ENCODE measurements around the gene CES2. TPM values are rescaled to one million over a fixed set of nuclear protein-coding genes. Genes with fewer than 3 reads are reported as not detected.

Gene CES2
- total and polyA plus RNA-seq, 2 experiments from 2014 or later: 52.8 to 72.8 TPM

DNA sequence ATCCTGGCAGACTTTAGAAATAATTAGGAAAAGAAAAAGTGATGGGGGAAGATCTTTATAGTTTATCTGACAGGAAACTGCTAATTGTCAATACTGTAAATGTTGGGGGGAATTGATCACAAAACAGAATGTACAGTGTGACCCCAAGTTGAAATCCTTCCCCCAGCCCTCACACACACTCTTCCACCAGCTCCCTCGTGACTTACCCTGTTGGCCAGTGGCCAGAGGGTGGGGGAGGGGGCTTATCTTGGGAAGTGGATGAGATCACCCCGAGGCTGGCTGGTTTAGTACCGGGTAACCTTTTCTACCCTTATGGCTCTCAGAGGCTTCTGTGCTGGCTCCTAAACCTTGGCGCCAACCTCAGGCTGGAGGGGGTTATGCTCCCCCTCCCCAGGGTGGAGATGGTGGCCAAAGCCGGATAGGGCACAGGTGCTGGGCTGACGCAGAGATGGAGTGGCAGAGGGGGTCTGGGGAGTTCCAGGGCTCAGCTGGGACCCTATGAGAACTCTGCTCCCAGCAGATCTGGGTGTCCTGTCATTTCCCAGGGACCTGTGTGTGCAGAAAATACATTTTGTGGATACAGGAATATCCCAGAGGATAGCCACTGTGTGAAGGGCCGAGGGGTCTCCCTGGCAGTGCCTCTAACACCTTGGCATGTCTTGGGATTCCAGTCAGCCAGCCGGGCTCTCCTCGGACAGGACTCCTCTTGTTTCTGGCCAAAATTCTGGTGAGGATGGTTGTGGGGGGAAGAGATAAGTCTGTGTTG lies 35.2 kb upstream of the CES2 start:
- Histone ChIP-seq H2AFZ (peak overlapping the region; percentile 2), H3K36me3 (replicated peaks; ENCODE audit: insufficient read depth, low read depth) (no peaks in the 10 kb centered on the region), H3K4me1 (ENCODE audit: insufficient read depth) (peaks cover 47% of the 10 kb centered on the region), H3K9me3 (ENCODE audit: low read depth) (no peaks in the 10 kb centered on the region), H3K79me2 (no peaks in the 10 kb centered on the region), H3K4me3 (no peak overlapping the region), H3K27me3 (no peaks in the 10 kb centered on the region), H3K4me2 (peak overlapping the region; percentile 26), H3K27ac (peak overlapping the region; percentile 92), H3K9me2 (replicated peaks; ENCODE audit: insufficient read depth) (no peaks in the 10 kb centered on the region), H4K20me1 (ENCODE audit: insufficient read depth, poor library complexity, severe bottlenecking) (no peaks in the 10 kb centered on the region)
- no peak for TF ChIP-seq EZH2phosphoT487 (IDR thresholded peaks at IDR 0.05; ENCODE audit: low read depth, severe bottlenecking, unreplicated experiment)
- TF ChIP-seq EZH2 (IDR thresholded peaks at IDR 0.05; ENCODE audit: borderline replicate concordance): no peak
- TF ChIP-seq, protein P1, sequence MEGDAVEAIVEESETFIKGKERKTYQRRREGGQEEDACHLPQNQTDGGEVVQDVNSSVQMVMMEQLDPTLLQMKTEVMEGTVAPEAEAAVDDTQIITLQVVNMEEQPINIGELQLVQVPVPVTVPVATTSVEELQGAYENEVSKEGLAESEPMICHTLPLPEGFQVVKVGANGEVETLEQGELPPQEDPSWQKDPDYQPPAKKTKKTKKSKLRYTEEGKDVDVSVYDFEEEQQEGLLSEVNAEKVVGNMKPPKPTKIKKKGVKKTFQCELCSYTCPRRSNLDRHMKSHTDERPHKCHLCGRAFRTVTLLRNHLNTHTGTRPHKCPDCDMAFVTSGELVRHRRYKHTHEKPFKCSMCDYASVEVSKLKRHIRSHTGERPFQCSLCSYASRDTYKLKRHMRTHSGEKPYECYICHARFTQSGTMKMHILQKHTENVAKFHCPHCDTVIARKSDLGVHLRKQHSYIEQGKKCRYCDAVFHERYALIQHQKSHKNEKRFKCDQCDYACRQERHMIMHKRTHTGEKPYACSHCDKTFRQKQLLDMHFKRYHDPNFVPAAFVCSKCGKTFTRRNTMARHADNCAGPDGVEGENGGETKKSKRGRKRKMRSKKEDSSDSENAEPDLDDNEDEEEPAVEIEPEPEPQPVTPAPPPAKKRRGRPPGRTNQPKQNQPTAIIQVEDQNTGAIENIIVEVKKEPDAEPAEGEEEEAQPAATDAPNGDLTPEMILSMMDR (IDR thresholded peaks at IDR 0.05; ENCODE audit: poor library complexity): no peak
- peak; percentile 92 for DNase-seq (ENCODE audit: low spot score)
- WGBS (ENCODE audit: low lambda C conversion rate, missing lambda C conversion rate): 33% methylated on average over 9 of the region's 9 CpGs

DNA sequence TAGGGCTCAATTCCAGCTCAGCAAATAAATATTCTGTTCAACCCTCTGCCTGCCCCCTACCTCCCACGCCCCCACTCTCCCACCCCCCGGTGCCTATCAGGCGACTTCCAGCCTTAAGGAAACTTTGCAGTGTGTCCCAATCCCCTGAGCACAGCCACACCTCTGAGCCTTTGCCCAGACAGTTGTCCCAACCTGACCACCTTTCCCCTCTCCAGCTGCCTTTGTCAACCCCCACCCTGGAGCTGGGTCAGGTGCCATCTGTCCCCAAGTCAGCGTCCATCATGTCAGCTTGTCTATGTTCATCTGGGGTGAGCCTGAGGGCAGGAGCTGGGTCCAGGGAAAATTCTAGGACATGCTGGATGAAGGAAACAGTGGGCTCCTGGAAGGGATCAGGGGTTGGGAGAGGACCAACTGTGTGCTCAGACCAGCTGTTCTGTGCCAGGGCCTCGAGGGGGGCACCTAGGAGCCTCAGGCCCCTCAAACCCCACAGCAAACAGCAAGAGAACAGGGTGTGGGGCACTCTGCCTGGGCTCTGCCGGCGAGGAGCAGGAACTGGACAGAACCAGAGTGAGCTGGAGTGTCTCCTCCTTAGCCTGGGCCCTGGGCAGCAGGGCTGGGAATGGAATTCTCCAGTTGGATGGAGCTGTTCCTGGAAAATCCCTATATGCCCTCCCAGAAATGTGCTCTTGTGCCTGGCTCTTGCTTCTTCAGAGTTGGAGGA lies 34.4 kb upstream of the CES2 start:
- no peak overlapping the region for H2AFZ ChIP-seq
- H3K9me3 ChIP-seq (ENCODE audit: low read depth): no peaks in the 10 kb centered on the region
- H3K4me1 ChIP-seq (ENCODE audit: insufficient read depth): peaks cover 55% of the 10 kb centered on the region
- no peak overlapping the region for H3K4me2 ChIP-seq
- TF ChIP-seq EZH2 (IDR thresholded peaks at IDR 0.05; ENCODE audit: borderline replicate concordance) (no peak), EZH2phosphoT487 (IDR thresholded peaks at IDR 0.05; ENCODE audit: low read depth, severe bottlenecking, unreplicated experiment) (no peak)
- TF ChIP-seq, protein P1 (IDR thresholded peaks at IDR 0.05; ENCODE audit: poor library complexity): no peak
- peak overlapping the region; percentile 92 for H3K27ac ChIP-seq
- H3K79me2 ChIP-seq: no peaks in the 10 kb centered on the region
- H3K4me3 ChIP-seq: no peak overlapping the region
- DNase-seq (ENCODE audit: low spot score): peak; percentile 49
- WGBS (ENCODE audit: low lambda C conversion rate, missing lambda C conversion rate): 59% methylated on average over 7 of the region's 7 CpGs
- H4K20me1 ChIP-seq (ENCODE audit: insufficient read depth, poor library complexity, severe bottlenecking): no peaks in the 10 kb centered on the region
- no peaks in the 10 kb centered on the region for H3K27me3 ChIP-seq
- H3K36me3 ChIP-seq (replicated peaks; ENCODE audit: insufficient read depth, low read depth): no peaks in the 10 kb centered on the region
- H3K9me2 ChIP-seq (replicated peaks; ENCODE audit: insufficient read depth): no peaks in the 10 kb centered on the region

DNA sequence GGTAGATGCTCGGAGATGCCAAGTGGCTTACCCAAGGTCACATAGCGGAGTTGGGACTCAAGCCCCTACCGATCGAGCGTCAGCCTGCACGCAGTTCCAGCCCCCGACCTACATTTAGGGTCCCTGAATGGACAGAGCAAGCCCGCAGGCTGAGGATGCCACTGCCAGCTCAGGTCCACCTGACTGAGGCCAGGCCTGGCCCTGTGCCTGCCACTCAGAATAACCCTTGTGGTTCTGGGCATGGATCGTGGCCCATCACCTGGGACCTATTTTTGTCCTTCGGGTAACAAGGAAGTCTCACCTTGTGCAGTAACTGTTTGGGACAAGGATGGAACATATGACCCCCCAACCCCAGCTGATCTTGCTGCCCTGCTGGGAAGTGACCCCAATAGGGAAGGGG lies 33.7 kb upstream of the CES2 start:
- H3K9me2 ChIP-seq (replicated peaks; ENCODE audit: insufficient read depth): no peaks in the 10 kb centered on the region
- H3K4me2 ChIP-seq: no peak overlapping the region
- TF ChIP-seq, protein P1 (IDR thresholded peaks at IDR 0.05; ENCODE audit: poor library complexity): no peak
- no peak overlapping the region for H3K4me3 ChIP-seq
- no peaks in the 10 kb centered on the region for H3K9me3 ChIP-seq (ENCODE audit: low read depth)
- no peak for DNase-seq (ENCODE audit: low spot score)
- H3K79me2 ChIP-seq: no peaks in the 10 kb centered on the region
- no peaks in the 10 kb centered on the region for H4K20me1 ChIP-seq (ENCODE audit: insufficient read depth, poor library complexity, severe bottlenecking)
- H3K36me3 ChIP-seq (replicated peaks; ENCODE audit: insufficient read depth, low read depth): no peaks in the 10 kb centered on the region
- peak overlapping the region; percentile 92 for H3K27ac ChIP-seq
- H2AFZ ChIP-seq: no peak overlapping the region
- WGBS (ENCODE audit: low lambda C conversion rate, missing lambda C conversion rate): 94% methylated on average over 10 of the region's 10 CpGs
- no peaks in the 10 kb centered on the region for H3K27me3 ChIP-seq
- peaks cover 58% of the 10 kb centered on the region for H3K4me1 ChIP-seq (ENCODE audit: insufficient read depth)
